NCI-H1092 (cell line): ENCODE data around the gene SLC7A14.

Source experiments
- DNase-seq: peaks from one replicate; lab custom pipeline; 2025; lab: John Stamatoyannopoulos, UW

SLC7A14 gene

GRCh38 chr3:170470063-170471016, 115.5 kb downstream of the SLC7A14 start:
- DNase-seq, result peak; percentile 31

DNA sequence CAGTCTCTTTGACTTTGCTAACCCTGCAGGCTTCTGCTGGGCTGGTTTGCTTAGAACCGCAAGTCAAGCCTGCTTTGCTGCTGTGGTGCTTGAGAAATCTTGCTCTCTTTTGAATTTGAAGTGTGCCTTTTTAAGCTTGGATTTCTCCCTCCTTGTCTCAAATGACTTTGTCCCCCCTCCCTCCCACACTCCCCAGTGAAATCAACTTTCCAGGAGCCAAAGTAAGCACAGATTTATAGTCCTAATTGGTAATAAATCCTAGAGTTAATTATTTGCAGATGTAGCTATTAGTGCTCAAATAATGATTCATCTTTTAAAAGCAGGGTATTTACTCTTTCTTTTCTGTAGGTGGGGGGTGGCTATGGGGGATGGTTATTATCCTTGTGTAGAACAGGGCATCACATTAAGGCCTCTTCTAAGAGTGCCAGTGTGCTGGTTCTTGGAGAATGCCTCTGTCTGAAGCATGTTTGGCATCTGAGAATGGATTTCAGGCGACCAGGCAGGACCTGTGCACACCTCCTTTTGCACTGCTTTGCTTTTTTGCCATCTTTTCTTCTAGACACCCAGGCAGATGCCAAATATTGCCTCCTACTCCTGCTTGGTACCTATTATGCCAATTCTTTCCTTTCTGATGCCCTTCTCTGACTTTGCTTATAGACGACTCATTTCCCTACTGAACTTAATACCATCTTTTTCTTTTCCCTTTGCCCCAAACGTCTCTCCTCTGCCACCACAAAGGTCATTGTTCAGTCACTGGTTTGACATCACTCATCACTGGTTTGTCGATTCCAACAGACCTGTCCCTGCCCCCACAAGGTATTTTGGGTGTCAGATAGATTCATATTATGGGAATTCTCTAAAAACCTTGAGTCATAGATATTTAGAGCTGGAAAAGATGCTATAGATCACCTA, 116.5 kb downstream of the SLC7A14 start:
- peak; percentile 44 for DNase-seq

GRCh38 chr3:170467571-170468147, 118.2 kb downstream of the SLC7A14 start:
- DNase-seq, result peak; percentile 43

DNA sequence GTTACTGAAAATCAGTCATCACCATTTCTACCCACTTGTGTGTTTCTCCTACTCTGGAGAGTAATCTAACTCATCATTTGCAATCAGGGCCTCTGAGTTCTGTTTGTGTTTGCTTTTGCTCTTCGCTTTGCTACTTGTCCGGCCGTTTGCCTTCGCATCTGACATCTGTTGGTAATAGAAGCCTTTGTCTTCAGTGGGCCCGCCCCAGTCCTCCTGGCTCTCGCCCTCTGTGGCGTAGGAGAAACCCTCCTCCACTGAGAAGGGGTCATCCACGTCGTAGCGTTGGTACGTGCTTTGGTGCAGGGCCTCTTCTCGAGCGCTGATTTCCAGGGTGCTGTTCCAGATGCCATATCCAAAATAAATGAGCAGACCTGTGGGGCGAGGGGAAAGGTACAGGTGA, 118.9 kb downstream of the SLC7A14 start:
- peak; percentile 82 for DNase-seq

DNA sequence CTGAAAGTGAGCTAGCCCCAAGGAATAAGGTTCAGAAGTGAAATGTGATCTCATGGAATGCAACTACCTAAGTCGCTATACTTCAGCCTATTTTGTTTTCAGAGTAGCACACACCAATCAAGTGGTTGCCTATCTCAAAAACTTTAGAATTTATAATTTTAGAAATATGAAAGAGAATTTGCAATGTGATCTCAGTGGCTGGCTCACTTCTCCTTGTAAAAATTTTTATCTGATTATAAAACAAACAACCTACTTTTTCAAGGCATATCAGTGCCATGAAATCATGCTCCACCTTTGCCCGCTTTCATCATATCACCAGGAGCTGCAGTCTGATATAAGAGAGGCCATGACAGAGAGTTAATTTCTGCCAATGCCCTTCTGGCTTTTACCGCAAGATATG, 119.9 kb downstream of the SLC7A14 start:
- no peak for DNase-seq

DNA sequence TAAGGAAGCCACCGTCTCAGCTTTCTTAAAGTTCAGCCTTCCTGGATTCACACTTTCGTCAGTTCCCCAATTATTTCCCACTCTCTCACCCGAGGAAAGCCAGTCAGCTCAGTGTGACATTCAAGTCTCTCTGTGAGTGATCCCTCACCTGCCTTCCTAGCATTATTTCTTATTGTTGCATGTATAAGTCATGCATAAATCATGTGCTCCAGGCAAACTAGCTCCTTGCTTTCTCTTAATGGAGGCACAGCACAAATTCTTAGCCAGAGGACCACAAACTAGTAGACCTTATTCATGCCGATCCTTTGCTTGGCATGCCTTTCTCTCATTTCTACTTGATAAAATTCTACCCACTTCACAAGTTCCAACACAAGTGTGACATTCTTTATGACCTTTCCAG, 122.9 kb downstream of the SLC7A14 start:
- DNase-seq, result no peak

DNA sequence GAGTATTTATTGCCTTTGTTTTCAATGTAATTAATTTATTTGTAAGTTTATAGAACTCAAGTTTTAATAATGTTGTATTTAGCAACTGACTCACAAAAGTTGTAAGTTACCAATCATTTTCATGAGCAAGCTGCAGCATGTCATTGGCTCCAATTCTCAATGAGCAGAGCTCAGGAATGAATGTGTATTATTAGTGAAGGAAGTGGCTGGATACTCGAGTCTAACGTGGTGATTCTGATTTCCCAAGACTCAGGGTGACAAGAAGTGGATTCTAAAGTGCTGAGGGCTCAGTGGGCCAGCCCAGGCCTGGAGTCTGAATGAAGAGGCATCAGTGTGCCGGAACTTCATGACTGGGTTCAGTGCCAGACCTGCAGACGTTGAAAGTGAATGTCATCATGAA, 127.6 kb downstream of the SLC7A14 start:
- DNase-seq, result no peak

GRCh38 chr3:170454509-170454908, 131.4 kb downstream of the SLC7A14 start:
- DNase-seq, result no peak

GRCh38 chr3:170450039-170450438, 135.8 kb downstream of the SLC7A14 start:
- DNase-seq, result no peak

GRCh38 chr3:170448584-170448983, 137.3 kb downstream of the SLC7A14 start:
- no peak for DNase-seq

- DNase-seq, result no peak
These were observed 142.4 kb downstream of the SLC7A14 start for GRCh38 chr3:170443457-170443856.

DNA sequence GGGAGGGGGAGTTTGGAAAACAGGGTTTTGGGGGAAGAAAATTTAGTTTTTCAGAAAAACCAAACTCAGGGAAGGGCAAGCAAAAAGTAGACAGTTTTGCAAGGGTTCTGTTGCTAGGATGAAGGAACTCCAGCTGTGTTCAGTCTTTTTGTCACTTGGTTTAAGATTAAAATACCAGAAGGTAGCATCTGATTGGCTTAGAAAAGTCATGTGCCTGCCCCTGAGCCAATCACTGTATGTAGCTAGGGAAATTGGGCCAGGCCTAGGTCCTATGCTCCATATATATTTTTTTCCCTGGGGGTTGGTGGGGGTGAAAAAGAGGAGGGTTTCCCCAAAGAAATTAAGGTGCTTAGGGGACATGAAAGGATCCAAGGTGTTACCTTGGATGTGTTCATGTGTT, 142.9 kb downstream of the SLC7A14 start:
- no peak for DNase-seq

GRCh38 chr3:170441412-170441811, 144.5 kb downstream of the SLC7A14 start:
- DNase-seq, result no peak

- no peak for DNase-seq
These were observed 145.5 kb downstream of the SLC7A14 start for GRCh38 chr3:170440344-170440743.

DNA sequence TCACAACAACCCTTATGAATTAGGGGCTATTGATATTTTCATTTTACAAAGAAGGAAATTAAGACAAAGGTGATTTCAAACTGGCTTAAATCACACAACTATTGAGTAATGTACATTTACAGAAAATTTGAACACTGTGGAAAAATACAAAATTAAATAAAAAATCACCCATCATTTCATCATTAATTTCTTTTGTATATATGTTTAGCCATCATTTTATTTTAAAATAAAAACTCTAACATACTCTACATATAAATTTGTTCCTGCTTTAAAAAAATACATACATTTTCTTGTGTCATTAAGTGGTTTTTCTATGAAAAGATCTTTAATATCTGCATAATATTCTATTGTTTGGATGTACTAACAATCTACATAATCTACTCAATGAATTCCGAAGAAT, 147.0 kb downstream of the SLC7A14 start:
- no peak for DNase-seq

- no peak for DNase-seq
These were observed 148.0 kb downstream of the SLC7A14 start for GRCh38 chr3:170437696-170438407.

DNA sequence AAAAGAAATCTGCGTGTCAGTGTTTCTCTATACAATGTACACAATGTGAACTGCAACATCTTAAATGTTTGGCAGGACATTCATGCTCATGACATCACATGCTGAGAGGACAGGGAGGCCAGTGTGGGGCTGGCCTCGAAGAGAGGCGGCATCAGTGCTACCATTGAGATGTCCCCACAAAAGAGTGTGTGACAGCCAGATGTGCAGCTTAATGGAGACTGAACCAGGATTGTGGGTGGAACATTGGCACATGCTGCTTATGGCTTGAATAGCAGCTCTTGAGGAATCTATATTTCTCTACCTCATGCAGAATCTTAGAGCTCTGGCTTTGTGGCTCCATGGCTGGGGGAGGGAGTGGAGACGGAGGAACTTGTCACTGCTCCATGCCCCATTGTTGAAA, 148.7 kb downstream of the SLC7A14 start:
- no peak for DNase-seq

DNA sequence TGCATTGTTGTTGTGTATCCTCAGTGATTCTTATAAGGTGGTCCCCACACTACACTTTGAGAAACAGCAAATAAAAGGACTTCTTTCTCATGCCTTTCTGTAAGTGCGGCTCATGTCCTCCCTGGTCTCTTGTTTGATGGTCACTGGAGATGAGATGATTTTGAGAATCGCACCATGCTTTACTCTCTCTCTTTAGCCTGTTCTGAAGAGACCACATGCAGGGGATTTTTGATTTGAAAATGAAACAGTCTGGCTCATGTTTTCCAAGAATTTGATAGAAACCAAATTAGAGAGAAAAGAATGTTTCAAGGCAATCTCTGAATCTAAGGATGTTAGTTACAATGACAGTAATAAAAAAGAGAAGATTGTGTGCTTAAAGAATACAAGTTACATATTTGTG, 149.2 kb downstream of the SLC7A14 start:
- no peak for DNase-seq

DNA sequence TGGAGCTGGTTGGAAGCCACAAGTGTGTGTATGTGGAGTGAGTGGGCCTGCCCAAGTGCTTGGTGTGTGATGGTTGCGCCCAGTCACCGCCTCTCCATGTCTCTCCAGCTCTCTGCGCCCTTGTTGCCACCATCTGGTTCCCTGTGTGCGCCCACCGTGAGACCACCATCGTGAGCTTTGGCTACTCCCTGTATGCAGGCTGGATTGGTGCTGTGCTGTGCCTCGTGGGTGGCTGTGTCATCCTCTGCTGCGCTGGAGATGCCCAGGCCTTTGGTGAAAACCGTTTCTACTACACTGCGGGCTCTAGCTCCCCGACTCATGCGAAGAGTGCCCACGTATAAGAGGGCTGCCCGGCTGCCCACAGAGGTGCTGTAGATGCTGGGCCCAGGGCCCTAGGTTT, 153.5 kb downstream of the SLC7A14 start:
- DNase-seq, result no peak

DNA sequence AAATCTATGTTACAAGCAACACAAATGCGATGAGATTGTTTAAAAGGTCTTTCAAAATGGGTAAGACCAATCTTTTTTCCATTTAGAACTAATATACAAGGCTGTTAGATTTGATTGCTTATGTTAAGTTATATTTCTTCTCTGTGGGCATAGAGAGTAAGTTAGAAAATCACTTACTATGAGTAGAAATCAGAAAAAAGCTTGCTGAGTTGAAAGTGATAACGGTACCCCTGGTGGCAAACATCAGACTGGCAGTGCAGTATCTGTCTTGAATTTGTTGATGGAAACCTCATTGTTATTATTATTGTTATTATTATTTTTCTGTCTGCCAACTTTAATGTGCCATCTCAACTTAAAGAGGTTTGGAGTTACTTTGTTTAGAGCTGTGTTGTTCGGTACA, 154.8 kb downstream of the SLC7A14 start:
- DNase-seq, result no peak

- DNase-seq, result no peak
These were observed 156.8 kb downstream of the SLC7A14 start for GRCh38 chr3:170429050-170429449.

DNA sequence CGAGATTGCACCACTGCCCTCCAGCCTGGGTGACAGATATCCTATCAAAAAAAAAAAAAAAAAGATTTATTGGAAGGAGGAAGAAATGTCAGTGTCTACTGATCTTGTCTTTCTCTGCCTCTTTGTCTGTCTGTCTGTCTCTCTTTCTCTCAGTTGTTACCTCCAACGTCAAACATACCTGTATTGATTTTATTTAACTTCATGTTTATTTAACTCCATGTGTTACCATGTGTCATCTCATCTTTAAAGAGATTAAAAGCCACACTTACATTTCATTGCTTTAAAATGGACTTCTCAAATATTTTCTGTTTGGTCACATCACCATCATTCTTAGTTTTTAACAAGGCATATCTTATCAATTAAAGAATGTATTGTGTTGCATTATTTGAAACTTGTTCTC, 157.8 kb downstream of the SLC7A14 start:
- no peak for DNase-seq
